Body of pancreas (tissue), 4 donors: ENCODE measurements around the gene TAF4B.

Experiments
- CTCF ChIP-seq, 7 experiments: fragments of 450-650 bp in 4 of 7; fragments of 200-600 bp in 3 of 7; sonication (generic) in 3 of 7; IDR thresholded peaks; one replicate each; pipeline ENCODE4 v1.5.1; 2016 to 2019; ENCODE audit warnings: antibody characterized with exemption in 7 of 7
- POLR2A ChIP-seq, 3 donors: fragments of 450-650 bp; IDR thresholded peaks; one replicate each; pipeline ENCODE4 v1.6.1; 2016; ENCODE audit warnings: antibody characterized with exemption in 3 of 3, mild to moderate bottlenecking in 2 of 3

GRCh38 chr18:26268454-26268853 lies 42.2 kb downstream of the TAF4B start:
- TF ChIP-seq CTCF (IDR thresholded peaks at IDR 0.05) (no peak), POLR2A (IDR thresholded peaks at IDR 0.05) (no peak)
